Measurements from ENCODE around the gene CXXC5.

- TF ChIP-seq CTCF (IDR thresholded peaks at IDR 0.05) (no peak), EP300 (IDR thresholded peaks at IDR 0.05) (no peak), POLR2A (IDR thresholded peaks at IDR 0.05) (no peak)
Observed at GRCh38 chr5:139717221-139717620, 69.1 kb downstream of the CXXC5 start.
